ENCODE results near the gene CIAO1.
"Not testable (repeated sequence)": the region's sequence is repeated elsewhere in the genome, so short reads cannot be mapped to it uniquely, and the experiment has no call there.

Gene CIAO1

GRCh38 chr2:96265840-96266679, at the start of gene CIAO1, which contains the start of gene TMEM127:
Gene CIAO1 (plus strand): TSS chr2:96266225. CDS start chr2:96266351, 126 bp downstream.
Gene TMEM127 (minus strand): TSS chr2:96265997. CDS start chr2:96265381, 616 bp downstream.
- DNase-seq: peak; percentile 99

- no peak for DNase-seq
Measured at GRCh38 chr2:96218508-96219131, 47.4 kb upstream of the CIAO1 start.

GRCh38 chr2:96219959-96220358, 46.1 kb upstream of the CIAO1 start:
- not testable (repeated sequence) for DNase-seq

DNA sequence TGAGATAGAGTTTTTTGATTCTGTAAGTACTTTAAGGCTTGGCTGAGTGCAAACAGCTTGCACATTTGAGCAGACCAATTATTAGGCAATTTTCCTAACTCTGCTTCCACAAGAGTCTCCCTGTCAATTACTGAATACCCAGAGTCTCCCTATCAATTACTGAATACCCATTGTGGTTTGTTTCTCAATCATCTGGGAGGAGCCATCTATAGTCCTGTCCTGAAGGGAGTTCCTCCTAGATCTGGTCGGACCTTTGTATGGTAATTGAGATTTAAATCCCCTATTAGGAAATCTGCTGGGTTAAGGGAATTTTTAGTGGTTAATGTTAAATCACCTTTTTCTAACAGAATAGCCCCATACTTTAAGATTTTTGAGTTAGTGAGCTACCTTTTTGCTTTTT, 44.9 kb upstream of the CIAO1 start:
- DNase-seq: not testable (repeated sequence)

GRCh38 chr2:96225016-96225533, 41.0 kb upstream of the CIAO1 start:
- DNase-seq: no peak

- no peak for DNase-seq
Measured at GRCh38 chr2:96231316-96231715, 34.7 kb upstream of the CIAO1 start.

DNA sequence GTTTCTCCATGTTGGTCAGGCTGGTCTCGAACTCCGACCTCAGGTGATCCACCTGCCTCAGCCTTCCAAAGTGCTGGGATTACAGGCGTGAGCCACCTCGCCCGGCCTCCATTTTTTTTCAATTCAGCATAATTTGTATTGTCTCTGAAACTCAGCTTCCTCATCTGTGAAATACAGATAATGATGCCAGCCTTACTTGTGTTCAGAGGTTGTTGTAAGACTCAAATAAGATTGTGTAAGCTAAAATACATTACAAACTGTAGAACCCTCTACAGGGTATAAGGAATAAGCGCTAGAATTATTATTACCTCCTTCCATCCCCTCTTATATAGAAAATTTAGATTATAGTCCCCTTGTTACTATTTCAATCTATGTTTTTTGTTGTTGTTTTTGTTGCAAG, 32.6 kb upstream of the CIAO1 start:
- DNase-seq: no peak

- no peak for DNase-seq
Measured at GRCh38 chr2:96233880-96234316, 32.1 kb upstream of the CIAO1 start.

GRCh38 chr2:96236882-96237281, 29.1 kb upstream of the CIAO1 start:
- DNase-seq: no peak

DNA sequence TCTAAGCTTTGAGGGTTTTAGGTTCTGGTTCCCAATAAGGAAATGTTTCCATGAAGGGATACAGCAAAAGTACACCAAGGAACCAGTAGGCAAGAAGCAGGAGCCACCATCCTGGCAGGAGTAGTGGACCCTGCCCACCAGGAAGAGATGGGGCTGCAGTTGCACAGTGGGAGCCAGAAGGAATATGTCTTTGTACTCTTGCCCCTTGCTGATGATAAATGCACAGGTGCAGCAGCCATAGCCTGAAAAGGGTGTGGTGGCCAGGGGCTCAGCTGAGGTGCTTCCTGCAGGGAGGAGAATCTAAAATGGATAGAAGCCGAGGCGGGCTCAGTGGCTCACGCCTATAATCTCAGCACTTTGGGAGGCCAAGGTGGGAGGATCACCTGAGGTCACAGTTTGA, 27.8 kb upstream of the CIAO1 start:
- no peak for DNase-seq

DNA sequence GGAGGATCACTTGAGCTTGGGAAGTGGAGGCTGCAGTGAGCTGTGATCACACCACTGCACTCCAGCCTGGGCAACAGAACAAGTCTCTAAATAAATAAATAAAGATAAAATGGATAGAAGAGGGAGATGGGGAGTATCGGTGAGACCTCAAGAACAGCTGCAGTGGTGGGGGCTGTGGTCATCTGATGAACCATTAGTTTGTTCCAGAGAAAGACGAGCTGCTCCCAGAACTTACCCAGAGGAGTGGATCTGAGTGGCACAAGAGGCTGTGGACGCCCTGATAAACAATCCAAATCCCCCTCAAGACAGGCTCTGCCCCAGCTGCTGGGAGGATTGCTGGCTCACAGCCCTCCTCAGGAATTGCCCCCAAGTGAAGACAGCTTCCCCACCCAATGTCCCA, 26.9 kb upstream of the CIAO1 start:
- no peak for DNase-seq

GRCh38 chr2:96239745-96240264, 26.2 kb upstream of the CIAO1 start:
- DNase-seq: no peak

GRCh38 chr2:96240341-96241038, 25.5 kb upstream of the CIAO1 start:
- no peak for DNase-seq

GRCh38 chr2:96241227-96241626, 24.8 kb upstream of the CIAO1 start:
- DNase-seq: no peak

GRCh38 chr2:96241900-96242611, 24.0 kb upstream of the CIAO1 start:
- peak; percentile 35 for DNase-seq

- DNase-seq: no peak
Measured at GRCh38 chr2:96243843-96244242, 22.2 kb upstream of the CIAO1 start.

DNA sequence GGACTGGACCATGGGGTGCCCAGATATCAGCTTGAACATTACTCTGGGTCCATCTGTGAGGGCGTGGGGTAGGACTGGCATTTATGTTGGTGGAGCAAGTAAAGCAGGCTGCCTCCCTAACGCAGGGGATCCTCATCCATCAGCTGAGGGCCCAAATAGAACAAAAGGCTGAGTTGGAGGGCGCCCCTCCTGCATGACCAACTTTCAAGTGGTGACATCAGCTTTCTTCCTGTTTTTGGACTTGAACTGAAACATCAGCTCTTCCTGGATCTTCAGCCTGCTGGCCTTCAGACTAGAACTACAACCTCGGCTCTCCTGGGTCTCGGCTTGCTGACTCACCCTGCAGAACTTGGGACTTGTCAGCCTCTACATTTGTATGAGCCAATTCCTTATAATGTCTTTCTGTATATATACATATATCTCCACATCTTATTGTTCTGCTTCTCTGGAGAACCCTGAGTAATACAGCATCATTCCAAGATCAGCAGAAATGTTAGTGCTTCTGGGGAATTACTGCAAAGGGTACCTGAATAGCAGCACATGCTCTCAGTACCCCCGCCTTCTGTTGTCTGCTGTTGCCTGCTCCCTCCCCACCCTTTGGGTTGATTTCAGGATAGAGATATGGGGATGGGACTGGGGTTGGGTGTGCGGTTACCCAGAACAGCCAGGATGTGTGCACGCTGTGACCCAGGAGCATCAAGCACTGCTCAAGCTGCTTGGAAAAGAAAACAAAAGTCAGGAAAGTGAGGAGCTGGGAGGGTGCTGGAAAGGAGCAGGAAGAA, 20.2 kb upstream of the CIAO1 start:
- no peak for DNase-seq

DNA sequence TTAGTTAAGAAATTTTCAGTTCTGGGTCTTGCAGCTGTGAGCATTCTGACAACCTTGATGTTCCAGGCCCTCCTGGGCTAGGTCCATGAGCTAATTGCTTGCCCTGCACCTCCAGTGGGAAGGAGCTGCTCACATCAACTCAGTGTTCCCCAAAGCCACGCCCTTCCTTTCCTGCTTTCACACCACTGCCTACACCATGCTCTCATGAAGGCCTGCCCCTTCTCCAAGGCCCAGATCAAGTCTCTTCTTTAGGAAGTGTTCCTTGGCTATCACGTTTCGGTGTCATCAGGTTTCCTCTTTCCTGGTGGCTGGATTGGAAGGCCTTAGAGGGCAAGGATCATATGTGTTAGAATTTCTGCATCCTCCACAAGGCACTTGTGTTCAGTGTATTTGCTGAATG, 19.0 kb upstream of the CIAO1 start:
- DNase-seq: no peak

GRCh38 chr2:96247896-96248295, 18.1 kb upstream of the CIAO1 start:
- no peak for DNase-seq

DNA sequence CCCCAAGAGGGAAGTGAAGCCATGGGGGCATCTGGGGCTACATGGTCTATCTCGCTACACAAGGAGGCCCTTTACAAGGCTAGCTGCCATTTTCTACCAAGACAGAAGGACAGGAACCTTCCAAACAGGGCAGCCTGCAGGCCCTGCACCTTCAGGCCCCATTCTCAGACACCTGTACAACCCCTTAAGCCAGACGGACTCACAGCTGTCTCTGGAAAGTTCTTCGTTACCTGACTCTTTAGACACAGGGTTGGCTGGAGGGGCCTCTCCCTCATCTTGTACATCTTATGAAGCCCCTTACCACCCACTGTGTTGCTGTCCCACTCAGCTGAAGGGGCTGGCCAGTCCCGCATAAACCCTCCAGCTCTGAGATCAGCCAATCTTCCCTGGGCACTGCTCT, 17.4 kb upstream of the CIAO1 start:
- no peak for DNase-seq

DNA sequence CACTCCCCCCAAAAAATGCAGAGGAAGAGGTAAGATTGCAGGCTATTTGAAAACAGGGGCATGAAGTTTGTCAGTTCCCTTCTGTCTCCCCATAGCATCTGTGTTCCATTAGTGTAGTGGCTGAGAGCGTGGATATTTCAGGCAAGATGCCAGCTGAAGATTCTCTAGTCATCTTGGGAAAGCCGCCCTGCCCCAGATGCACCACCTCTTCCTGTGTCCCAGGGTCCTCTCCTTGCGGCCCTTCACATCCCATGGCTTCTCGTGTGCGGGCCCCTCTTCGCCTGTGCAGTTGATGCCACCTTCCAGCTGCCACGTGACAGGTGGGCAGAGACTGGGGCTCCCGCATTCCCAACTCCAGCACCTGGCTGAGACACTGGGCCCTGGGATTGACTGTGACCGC, 16.4 kb upstream of the CIAO1 start:
- no peak for DNase-seq

DNA sequence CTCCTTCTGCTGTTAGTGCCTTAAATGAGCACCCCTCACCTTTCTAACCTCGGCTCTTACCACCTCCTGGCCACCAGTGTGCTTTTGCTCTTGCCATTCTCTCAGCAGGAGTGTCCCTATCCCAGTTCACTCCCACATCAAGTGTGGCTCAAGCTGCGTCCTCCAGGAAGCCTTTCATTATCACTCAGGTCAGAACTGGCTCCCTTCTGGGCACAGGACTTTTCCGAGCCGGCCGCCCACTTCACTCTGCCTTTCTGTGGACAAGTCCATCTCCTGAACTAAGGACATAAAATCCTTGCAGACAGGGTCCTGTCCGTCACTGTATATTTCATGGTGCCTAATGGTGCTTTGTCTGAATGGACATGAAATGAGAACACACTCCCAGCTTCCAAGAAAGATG, 15.8 kb upstream of the CIAO1 start:
- no peak for DNase-seq
